Subcutaneous adipose tissue (tissue), 4 donors: ENCODE results near the gene FAM163A. TPM values are rescaled to one million over a fixed set of nuclear protein-coding genes. Genes with fewer than 3 reads are reported as not detected.

ENCODE experiments used
- total RNA-seq, 4 donors: library from RNA; depleted of rRNA; stranded (reverse); fragments of >200 nt; gene quantifications; one replicate each; pipeline ENCODE4 v1.1.0, GENCODE V29; 2016
- TF ChIP-seq, protein P1 (sequence below): fragments of 450-650 bp; IDR thresholded peaks from one replicate; pipeline ENCODE4 v1.5.1; 2016; ENCODE audit warnings: low read depth, mild to moderate bottlenecking, control low read depth, antibody characterized with exemption, moderate library complexity

FAM163A gene
- total RNA-seq, 4 donors from 2014 or later = not detected

DNA sequence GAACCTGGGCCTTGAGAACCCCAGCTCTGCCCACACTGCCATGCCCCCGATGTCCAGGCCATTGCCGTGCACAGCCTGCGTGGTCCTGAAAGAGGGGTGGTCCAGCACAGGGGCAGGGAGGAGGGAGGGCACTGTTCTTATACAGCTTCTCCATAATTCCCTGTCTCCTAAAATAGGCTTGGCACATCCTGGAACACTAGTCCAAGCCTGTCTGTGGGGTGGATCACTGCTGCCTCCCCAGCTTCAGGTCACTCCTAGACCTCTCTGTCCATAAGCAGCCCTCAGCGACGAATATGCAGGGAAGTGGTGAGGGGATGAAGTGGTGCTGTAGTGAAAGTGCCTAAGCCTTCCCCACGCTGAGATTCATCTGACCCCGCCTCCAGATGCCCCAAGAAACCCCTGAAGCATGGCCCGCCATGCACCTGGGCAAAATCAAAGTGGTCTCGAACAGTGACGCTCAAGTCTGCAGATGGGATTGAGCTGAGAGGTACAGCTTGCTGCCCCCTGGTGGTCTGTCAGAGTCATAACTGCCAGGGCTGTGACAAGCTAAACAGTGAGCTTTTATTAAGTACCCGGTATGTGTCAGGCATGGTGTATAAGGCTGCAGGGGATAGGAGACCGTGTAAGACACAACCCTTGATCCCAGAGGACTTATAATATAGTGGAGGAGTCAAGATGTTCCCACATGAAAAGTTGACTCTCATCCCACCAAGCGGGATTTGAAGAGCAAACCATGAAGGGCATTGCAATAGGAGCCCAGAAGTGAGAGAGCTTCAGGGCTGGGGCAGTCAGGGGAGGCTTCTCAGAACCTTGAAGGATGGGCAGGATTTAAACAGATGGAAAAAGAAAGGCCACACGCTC is 66.6 kb downstream of the FAM163A start:
- TF ChIP-seq, protein P1, sequence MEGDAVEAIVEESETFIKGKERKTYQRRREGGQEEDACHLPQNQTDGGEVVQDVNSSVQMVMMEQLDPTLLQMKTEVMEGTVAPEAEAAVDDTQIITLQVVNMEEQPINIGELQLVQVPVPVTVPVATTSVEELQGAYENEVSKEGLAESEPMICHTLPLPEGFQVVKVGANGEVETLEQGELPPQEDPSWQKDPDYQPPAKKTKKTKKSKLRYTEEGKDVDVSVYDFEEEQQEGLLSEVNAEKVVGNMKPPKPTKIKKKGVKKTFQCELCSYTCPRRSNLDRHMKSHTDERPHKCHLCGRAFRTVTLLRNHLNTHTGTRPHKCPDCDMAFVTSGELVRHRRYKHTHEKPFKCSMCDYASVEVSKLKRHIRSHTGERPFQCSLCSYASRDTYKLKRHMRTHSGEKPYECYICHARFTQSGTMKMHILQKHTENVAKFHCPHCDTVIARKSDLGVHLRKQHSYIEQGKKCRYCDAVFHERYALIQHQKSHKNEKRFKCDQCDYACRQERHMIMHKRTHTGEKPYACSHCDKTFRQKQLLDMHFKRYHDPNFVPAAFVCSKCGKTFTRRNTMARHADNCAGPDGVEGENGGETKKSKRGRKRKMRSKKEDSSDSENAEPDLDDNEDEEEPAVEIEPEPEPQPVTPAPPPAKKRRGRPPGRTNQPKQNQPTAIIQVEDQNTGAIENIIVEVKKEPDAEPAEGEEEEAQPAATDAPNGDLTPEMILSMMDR = no peak

DNA sequence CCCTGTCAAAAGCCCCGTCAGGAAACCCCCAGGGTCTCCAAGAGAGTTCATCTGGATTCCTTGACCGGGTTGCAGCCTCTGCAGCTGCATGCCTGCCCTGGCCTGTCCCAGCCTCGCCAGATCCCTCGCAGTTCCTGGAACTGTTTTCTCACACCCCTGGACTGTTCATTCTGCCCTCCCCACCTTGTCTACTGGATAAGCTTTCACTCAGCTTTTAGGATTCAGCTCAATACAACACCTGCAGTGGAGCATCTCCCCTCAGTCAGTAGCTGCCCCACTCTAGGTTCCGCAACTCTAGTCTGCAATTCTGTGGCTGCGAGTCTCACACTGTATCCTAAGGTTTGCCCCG is 67.2 kb downstream of the FAM163A start:
- TF ChIP-seq, protein P1 = no peak

DNA sequence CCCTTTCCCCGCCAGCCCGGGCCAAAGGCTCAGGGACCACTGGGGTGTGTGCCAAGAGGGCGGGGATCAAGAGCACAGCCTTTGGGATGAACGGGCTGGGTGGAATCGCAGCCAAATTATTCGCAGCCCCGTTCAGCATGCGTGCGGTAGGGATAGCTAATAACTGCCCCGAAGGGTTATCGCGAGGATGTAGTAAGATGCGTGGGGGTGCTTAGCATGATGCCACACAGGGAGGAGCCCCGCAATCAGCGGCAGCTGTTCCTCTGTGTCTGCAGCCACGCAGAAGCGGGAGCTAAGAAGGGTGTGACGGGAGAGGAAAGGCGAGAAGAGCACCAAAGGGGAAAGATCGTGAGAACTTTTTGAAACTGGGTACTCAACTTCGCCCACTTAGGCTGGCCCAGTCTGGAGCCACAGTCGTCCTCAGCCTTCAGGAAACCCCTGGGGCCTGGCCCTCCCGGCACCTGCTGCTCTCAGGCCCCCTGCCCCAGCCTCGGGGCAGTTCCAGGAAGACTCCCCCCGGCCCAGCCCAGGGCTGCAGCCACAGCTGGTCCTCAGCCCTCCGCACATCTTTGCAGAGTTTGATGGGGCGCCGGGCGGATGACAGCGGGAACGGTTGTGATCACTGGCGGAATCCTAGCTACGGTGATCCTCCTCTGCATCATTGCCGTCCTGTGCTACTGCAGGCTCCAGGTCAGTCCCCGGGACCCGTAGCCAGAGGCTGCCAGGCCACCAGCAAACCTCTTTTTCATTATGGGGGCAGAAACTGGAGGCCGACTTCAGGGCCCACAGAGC is 69.6 kb downstream of the FAM163A start:
- TF ChIP-seq, protein P1 = no peak

DNA sequence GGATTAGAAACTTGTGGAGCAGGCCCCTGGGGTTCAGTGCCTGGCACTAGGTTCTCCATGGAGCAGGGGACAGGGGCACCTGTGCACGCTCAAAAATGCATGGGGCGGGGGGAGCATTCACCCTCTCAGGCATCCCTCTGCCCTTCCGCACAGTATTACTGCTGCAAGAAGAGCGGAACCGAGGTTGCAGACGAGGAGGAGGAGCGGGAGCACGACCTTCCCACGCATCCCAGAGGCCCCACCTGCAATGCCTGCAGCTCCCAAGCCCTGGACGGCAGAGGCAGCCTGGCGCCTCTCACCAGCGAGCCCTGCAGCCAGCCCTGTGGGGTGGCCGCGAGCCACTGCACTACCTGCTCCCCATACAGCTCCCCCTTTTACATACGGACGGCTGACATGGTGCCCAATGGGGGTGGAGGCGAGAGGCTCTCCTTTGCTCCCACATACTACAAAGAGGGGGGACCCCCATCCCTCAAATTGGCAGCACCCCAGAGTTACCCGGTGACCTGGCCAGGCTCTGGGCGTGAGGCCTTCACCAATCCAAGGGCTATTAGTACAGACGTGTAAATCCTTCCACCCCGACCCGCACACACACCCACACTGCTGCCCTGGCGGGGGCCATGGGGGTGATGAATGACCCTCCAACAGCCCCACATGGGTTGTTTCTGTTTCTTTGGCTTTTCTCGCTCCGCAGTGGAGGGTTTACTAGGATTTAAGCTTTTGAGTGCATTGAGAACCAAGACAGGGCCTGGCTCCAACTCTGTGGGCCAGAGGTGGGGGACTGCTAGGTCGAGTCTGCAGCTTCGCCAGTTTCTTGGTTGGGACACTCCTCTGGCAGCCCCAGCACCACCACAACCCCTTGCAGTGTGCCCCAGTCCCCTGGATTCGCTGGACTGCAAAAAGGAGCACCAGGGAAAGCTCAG is 70.8 kb downstream of the FAM163A start:
- TF ChIP-seq, protein P1 = no peak

DNA sequence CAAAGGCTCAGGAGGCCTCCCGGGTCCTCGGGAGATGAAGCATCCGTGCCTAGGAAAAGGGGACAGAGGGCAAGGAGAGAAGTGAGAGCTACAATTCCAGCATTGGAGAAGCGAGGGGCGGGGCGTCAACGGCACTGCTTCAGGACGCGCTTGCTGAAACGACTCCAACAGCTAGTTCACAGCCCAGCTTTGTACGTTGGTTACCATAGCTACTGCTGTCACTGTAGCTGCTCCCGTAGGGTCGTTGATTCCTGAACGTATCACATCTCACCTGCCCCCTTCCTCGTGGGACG is 71.4 kb downstream of the FAM163A start:
- TF ChIP-seq, protein P1 = no peak

DNA sequence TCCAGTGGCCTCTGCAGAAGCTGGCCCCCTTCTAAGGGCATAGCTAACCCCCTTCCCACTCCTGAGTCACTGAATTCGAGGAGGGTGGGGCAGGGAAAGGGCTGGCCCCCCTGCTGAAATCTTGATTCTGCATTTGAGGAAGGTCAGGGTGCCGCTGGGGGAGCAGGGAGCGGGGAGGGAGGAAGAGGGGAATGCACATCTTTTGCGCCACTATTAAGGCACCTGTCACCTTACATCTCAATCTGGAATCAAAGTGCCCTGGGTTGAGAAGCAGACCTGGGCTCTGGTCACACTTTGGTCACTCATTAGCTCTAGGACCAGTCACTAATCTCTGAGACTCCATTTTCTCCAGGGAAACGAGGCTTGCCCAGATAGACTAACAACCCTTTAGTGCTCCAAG is 72.5 kb downstream of the FAM163A start:
- TF ChIP-seq, protein P1 = no peak
